Superior temporal gyrus (tissue), 1 donor: ENCODE data around the gene NEAT1.
A peak's percentile ranks its signal among the peaks of the same experiment; 100 is the strongest.

Experiments
- DNase-seq: peaks from one replicate; pipeline ENCODE4 v3.0.0-alpha.2; 2016; ENCODE audit errors: extremely low spot score

NEAT1 gene

DNA sequence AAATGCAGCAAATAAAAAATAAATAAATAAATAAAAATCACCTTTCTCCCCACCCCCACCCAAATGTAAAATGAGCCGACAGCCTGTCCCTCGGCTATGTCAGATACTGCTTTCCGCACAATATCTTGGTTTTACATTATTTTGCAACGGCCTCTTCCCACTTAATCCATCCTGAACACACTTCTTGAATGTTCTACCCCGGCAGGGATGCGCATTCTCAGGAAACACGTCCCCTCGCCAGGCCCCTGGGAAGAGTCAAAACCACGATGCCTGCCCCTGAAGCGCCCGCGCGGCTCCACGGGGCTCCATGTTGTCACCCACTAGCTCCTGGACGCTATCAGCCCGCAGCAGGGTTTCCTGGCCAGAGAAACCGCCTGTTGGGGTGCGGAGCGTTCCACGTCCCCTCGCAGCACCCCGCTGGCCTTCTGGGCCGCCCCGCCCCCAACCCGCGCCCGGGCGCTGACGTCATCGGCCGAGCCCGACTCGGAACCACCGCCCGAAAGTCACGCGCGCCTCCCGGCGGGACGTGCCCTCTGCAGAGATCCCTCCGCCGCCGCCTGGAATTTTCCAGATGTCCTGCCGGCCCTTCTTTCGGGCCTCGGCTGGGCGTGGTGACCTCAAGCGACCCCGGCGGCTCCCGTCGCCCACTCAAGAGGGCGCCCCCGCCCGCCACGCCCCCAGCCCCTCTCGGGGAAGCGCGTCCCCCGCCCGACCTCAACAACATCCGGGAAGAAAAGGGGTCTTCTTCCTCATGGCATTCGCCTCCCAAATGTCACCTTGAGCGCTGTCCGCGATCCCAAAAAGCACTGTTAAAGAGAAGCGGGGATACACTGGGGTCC is 585 bp upstream of the NEAT1 start:
- peak; percentile 93 for DNase-seq

DNA sequence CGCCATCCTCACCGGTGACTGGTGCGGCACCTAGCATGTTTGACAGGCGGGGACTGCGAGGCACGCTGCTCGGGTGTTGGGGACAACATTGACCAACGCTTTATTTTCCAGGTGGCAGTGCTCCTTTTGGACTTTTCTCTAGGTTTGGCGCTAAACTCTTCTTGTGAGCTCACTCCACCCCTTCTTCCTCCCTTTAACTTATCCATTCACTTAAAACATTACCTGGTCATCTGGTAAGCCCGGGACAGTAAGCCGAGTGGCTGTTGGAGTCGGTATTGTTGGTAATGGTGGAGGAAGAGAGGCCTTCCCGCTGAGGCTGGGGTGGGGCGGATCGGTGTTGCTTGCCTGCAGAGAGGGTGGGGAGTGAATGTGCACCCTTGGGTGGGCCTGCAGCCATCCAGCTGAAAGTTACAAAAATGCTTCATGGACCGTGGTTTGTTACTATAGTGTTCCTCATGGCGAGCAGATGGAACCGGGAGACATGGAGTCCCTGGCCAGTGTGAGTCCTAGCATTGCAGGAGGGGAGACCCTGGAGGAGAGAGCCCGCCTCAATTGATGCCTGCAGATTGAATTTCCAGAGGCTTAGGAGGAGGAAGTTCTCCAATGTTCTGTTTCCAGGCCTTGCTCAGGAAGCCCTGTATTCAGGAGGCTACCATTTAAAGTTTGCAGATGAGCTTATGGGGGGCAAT is 1.1 kb downstream of the NEAT1 start:
- DNase-seq = peak; percentile 46

DNA sequence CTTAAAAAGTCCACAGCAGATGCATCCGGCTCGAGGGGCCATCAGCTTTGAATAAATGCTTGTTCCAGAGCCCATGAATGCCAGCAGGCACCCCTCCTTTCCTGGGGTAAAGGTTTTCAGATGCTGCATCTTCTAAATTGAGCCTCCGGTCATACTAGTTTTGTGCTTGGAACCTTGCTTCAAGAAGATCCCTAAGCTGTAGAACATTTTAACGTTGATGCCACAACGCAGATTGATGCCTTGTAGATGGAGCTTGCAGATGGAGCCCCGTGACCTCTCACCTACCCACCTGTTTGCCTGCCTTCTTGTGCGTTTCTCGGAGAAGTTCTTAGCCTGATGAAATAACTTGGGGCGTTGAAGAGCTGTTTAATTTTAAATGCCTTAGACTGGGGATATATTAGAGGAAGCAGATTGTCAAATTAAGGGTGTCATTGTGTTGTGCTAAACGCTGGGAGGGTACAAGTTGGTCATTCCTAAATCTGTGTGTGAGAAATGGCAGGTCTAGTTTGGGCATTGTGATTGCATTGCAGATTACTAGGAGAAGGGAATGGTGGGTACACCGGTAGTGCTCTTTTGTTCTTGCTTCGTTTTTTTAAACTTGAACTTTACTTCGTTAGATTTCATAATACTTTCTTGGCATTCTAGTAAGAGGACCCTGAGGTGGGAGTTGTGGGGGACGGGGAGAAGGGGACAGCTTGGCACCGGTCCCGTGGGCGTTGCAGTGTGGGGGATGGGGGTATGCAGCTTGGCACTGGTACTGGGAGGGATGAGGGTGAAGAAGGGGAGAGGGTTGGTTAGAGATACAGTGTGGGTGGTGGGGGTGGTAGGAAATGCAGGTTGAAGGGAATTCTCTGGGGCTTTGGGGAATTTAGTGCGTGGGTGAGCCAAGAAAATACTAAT is 1.9 kb downstream of the NEAT1 start:
- peak; percentile 49 for DNase-seq

DNA sequence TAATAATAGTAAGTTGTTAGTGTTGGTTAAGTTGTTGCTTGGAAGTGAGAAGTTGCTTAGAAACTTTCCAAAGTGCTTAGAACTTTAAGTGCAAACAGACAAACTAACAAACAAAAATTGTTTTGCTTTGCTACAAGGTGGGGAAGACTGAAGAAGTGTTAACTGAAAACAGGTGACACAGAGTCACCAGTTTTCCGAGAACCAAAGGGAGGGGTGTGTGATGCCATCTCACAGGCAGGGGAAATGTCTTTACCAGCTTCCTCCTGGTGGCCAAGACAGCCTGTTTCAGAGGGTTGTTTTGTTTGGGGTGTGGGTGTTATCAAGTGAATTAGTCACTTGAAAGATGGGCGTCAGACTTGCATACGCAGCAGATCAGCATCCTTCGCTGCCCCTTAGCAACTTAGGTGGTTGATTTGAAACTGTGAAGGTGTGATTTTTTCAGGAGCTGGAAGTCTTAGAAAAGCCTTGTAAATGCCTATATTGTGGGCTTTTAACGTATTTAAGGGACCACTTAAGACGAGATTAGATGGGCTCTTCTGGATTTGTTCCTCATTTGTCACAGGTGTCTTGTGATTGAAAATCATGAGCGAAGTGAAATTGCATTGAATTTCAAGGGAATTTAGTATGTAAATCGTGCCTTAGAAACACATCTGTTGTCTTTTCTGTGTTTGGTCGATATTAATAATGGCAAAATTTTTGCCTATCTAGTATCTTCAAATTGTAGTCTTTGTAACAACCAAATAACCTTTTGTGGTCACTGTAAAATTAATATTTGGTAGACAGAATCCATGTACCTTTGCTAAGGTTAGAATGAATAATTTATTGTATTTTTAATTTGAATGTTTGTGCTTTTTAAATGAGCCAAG is 2.7 kb downstream of the NEAT1 start:
- DNase-seq = no peak

DNA sequence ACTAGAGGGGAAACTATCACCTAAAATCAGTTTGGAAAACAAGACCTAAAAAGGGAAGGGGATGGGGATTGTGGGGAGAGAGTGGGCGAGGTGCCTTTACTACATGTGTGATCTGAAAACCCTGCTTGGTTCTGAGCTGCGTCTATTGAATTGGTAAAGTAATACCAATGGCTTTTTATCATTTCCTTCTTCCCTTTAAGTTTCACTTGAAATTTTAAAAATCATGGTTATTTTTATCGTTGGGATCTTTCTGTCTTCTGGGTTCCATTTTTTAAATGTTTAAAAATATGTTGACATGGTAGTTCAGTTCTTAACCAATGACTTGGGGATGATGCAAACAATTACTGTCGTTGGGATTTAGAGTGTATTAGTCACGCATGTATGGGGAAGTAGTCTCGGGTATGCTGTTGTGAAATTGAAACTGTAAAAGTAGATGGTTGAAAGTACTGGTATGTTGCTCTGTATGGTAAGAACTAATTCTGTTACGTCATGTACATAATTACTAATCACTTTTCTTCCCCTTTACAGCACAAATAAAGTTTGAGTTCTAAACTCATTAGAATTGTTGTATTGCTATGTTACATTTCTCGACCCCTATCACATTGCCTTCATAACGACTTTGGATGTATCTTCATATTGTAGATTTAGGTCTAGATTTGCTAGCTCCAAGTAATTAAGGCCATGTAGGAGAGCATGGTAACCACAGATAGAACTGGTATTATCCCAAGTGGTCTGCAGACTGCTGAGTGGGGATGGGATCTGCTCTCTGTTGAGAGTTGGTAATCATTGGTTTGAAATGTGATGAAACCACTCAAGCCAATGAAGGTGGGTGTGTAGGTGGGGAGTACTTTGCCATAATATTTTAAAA is 3.6 kb downstream of the NEAT1 start:
- DNase-seq = peak; percentile 71

DNA sequence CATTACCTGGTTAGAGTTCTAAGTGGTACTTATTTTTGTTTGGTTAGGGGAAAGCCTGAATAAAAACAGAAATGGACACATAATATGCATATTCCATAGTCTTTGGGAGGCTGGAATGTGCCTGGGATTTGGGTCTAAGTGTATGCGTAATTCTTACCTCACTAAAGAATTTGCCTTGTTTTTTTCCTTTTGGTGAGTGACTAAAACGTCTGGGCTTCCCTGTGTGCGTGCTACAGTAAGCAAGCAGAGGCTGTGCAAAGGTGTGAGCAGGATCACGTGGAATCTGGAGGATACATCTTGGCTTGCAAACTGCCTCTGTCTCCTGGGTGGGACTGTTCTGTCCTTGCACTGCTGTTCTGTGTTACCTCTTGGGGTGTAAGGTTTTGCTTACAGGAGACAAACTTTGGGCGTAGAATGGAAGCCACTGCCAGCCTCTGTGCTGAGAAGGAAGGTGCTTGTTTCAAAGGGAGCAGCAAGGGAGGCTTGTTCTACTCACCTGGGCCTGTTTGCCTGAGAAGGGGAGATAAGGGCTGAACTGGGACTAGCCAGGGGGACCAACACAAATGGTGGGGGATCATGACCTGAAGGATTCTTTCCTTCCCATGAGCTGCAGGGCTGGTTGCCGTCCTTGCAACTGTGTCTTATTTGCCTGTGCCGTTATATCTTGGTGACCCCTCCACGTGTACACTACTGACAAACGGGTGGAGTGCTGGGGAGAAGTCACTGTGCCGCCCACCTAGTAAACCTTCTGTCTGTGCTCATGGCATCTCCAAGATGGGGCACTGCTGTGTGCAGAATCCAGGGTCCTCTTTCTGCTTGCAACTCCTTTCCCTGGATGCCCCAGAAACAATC is 4.5 kb downstream of the NEAT1 start:
- peak; percentile 70 for DNase-seq

DNA sequence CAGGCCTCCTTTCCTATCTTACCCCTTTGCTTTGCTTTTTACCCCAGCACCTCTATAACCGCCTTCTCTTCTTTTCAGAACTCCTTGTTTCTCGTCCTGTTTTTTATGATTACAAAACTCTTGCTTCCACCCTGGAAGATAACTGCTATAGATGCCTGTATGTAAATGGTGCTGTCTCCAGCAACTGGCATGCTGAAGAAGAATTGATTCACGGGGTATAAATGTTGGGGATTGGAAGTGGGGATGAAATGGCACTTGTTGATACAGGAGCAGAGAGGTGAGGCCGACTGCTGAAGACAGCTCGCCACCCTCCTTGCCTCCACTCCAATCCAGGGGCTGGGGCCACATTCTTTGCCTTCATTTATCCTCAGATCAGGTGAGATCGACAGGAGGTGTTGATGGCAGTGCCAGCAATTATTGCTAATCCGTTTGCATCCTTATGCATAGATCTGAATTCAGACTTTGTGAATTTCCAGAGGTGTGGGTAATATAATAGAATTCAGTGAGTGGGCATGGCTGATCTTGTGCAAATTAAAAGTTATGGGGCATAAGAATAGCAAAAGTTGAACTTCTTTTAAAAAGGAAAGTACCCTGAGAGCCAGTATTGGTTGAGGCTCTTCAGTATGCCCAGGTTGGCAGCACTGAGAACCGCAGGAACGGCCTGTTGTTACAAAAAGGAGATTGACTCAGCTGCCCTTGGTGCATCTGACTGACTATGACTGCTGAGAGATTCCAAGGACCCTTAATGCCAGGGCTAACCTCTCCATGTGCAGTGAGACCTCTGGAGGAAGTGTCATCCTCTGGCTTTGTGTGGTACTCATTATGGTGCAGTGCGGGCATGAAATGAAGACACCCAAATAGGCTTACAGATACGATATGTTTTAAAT is 5.3 kb downstream of the NEAT1 start:
- DNase-seq = peak; percentile 52

DNA sequence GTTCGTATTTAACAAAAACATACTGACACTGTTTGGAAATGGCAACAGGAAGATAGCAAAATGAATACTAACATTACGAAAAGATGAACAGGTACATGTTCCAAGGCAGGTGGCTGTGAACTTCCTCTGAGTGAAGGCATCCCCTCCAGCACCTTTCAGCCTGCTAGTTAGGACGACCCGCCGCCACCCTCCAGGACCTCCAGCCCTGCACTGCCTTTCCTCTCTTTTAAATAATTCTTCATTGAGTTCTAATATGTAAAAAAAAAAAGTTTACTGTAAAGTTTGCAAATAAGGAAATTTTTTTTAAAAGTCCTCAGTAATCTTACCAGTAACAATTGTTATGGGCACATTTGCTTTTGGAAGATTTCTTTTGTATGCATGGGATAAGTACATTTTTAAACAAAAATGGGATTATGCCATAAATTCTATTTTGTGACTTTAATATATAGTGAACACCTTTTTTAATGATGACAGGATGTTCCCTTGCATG is 6.0 kb downstream of the NEAT1 start:
- no peak for DNase-seq

DNA sequence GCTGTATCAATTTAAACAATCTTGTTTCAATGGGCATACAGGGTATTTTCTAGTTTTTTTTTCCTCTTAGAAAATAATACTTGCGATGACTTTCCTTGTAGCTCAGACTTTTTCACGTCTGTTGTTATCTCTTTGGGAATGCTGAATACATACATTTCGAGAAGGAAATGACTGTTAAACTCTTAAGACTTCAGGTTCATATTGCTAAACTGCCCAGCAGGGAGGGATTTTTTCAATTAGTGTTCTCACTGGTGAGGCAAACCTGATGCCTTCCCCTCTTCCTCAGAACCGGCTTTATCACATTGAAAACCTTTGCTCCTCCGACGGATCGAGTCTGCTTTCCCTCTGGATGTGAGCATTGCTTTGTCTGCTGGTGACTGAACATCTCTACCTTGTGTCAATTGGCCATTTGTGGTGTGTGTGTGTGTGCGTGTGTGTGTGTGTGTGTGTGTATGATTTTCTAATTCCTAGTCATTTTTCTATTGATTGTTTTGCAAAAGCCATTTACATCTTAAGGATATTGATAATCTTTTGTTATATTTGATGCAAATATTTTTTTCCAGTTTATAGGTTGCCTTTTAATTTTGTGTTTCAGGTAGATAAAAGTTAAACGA is 6.6 kb downstream of the NEAT1 start:
- peak; percentile 68 for DNase-seq

DNA sequence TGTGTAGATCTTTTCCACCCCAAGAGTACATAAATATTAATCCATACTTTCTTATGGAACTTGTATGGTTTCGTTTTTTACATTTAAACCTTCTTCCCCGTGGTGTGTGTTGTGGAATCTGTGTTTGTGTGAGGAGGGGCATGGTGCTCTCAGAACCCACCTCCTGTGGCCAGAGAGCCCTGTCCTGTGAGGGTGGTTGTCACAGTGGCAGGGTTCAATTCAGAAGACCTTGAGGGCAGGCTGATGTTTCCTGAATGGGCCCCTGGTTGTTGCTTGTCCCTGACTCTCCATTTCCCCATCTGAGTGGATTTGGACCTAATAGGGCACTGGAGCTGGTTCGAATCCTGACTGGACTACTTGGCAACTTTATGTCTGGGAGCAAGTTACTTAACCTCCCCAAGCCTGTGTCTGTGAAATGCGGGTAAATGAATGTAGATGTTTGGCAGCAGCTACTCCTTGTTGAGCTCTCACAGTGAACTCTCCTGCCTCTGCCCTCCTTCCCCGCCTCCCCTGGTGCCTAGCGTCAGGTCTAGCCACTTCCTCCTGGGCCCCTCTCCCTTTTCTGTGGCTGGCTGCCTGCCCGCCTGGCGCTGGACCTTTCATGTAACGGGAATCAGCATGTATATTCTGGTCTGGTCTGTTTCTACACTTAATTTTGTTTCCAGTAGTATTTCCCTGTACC is 7.3 kb downstream of the NEAT1 start:
- DNase-seq = peak; percentile 44

DNA sequence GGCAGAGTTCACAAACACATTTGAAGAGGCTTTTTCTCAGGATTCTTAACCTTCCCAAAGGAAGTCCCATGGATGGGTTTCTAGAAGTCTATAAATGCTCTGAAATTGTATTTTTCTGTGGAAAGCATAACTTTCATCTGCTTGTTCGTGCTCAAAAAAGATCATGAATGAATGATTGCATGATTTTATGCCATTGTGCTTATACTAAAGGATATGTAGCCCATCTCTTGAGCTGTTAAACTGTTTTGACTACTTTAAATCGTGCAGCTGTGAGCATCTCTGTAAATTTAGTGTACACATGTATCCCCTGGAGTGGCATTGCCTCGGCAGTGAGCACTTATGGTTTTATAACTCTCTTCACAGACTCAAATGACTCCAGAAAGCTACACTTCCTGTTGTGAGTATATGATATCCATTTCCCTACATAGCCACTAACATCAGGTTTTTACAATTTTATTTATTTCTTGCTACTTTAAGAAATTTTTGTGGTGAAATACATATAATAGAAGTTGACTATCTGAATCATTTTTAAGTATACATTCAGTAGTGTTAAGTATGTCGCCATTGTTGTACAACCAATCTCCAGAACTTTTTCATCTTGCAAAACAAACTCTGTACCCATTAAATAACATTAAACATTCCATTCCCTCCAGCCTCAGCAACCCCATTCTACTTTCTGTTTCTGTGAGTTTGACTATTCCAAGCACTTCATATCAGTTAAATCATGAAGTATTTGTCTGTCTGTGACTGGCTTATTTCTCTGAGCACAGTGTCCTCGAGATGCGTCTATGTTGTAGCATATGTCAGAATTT is 8.0 kb downstream of the NEAT1 start:
- peak; percentile 53 for DNase-seq

DNA sequence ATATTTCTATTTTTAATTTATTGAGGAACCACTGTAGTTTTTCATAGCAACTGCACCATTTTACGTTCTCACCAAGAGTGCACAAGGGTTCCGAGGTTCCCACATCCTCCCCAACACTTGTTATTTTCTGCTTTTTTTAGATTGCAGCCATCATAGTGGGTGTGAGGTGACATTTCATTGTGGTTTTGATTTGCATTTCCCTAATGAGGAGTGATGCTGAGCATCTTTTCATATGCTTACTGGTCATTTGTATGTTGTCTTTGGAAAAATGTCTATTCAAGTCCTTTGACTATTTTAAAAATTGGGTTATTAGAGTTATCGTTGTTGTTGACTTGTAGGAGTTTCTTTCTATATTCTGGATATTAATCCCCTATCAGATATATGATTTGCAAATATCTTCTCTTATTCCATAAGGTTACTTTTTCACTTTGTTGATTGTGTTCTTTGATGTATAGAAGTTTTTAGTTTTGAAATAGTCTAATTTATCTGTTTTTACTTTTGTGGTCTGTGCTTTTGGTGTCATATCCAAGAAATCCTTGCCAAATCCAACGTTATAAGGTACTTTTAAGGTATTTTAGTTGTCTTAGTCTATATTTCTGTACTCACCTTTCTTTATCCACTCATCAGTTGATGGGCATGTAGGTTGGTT is 9.0 kb downstream of the NEAT1 start:
- peak; percentile 22 for DNase-seq

DNA sequence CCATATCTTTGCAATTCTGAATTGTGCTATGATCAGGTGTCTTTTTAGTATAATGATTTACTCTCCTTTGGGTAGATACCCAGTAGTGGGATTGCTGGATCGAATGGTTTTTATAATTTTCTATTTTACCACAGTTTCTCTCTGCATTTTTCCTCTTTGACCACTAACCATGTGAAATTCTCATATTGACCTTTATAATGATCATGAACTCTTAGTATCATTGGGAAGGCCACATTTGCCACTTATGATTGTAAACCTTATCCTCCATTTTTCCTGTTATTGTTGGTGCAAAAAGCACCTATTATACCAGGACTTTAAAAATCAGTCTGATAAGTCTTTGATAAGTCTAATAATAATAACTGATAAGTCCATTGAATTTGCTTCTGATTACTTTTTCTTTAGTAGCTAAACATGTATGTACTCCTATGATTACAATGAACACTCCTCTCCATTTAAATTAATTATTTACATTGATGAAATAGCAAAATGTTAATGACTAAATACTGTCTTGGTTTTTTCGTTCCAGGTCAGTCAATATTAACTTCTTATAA is 9.6 kb downstream of the NEAT1 start:
- DNase-seq = no peak

DNA sequence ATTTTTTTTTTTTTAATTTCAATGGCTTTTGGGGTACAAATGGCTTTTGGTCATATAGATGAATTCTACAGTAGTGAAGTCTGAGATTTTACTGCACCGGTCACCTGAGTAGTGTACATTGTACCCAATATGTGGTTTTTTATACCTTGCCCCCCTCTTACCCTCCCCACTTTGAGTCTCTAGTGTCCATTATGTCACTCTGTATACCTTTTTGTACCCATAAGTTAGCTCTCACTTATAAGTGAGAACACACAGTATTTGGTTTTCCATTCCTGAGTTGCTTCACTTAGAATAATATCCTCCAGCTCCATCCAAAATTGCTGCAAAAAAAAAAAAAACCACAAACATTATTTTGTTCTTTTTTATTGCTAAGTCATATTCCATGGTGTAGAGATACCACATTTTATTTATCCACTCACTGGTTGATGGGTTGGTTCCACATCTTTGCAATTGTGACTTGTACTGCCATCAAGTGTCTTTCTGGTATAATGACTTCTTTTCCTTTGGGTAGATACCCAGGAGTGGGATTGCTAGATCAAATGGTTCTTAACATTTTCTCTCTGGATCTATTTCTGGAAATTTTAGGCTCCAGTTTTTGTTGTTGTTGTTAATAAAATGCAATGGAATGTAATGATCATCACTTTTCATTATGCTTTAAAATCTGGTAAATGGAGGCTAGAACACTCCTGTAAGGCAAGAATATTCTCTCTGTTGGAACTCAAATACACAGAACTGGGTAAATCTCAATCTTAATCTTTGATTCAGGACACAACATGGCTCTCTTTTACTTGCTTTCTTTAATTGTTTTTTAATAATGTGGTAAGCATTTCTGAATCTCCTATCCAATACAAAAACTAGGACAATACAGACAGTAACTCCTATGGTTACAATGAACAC is 10.3 kb downstream of the NEAT1 start:
- peak; percentile 64 for DNase-seq
